ENCODE data around the gene HERPUD1.

DNA sequence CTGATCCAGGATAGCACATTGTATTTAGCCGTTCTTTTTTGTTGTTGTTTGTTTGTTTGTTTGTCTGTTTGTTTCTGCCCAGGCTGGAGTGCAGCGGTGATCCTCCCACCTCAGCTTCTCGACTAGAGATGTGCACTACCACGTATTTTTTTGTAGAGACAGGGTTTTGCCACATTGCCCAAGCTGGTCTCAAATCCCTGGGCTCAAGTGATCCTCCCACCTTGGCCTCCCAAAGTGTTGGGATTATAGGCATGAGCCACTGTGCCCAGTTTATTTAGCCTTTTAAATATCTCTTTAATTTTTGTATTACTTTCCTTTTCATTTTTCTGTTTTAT lies 48.2 kb downstream of the HERPUD1 start:
- TF ChIP-seq, protein P1, sequence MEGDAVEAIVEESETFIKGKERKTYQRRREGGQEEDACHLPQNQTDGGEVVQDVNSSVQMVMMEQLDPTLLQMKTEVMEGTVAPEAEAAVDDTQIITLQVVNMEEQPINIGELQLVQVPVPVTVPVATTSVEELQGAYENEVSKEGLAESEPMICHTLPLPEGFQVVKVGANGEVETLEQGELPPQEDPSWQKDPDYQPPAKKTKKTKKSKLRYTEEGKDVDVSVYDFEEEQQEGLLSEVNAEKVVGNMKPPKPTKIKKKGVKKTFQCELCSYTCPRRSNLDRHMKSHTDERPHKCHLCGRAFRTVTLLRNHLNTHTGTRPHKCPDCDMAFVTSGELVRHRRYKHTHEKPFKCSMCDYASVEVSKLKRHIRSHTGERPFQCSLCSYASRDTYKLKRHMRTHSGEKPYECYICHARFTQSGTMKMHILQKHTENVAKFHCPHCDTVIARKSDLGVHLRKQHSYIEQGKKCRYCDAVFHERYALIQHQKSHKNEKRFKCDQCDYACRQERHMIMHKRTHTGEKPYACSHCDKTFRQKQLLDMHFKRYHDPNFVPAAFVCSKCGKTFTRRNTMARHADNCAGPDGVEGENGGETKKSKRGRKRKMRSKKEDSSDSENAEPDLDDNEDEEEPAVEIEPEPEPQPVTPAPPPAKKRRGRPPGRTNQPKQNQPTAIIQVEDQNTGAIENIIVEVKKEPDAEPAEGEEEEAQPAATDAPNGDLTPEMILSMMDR (IDR thresholded peaks at IDR 0.05), result no peak
- no peak for TF ChIP-seq POLR2AphosphoS5 (IDR thresholded peaks at IDR 0.05; ENCODE audit: insufficient read depth in 1 of 2, low read depth in 1 of 2)

Measured in vagina (tissue), 2 donors.